Neuronal stem cell (in vitro differentiated cells): ENCODE measurements around the gene DPP8.
"Not testable (repeated sequence)": the region's sequence is repeated elsewhere in the genome, so short reads cannot be mapped to it uniquely, and the experiment has no call there.

Source experiments
- DNase-seq: peaks from one replicate; pipeline ENCODE4 v3.0.0-alpha.2; 2013; ENCODE audit warnings: low spot score
- H2AFZ ChIP-seq: one replicate; pipeline ENCODE4 v1.6.1; 2013; ENCODE audit warnings: mild to moderate bottlenecking, low read length, inconsistent platforms
- H2AK5ac ChIP-seq: 2 replicates; pipeline ENCODE4 v1.6.1; 2013; ENCODE audit warnings: low read depth, mild to moderate bottlenecking, inconsistent platforms, low read length, moderate library complexity, mixed read lengths
- H2BK120ac ChIP-seq: 2 replicates; pipeline ENCODE4 v1.6.1; 2013; ENCODE audit warnings: low read depth, mild to moderate bottlenecking, inconsistent platforms, low read length, moderate library complexity, mixed read lengths
- H2BK12ac ChIP-seq: one replicate; pipeline ENCODE4 v1.6.1; 2013; ENCODE audit warnings: low read length, inconsistent platforms
- H2BK15ac ChIP-seq: 2 replicates; pipeline ENCODE4 v1.6.1; 2013; ENCODE audit warnings: mild to moderate bottlenecking, low read length, inconsistent platforms, mixed read lengths
- H2BK5ac ChIP-seq: one replicate; pipeline ENCODE4 v1.6.1; 2013; ENCODE audit warnings: inconsistent platforms, mild to moderate bottlenecking, low read length, moderate library complexity
- H3K14ac ChIP-seq: one replicate; pipeline ENCODE4 v1.6.1; 2013; ENCODE audit warnings: low read length, inconsistent platforms
- H3K18ac ChIP-seq: 2 replicates; pipeline ENCODE4 v1.6.1; 2013; ENCODE audit warnings: low read length, inconsistent platforms
- H3K23ac ChIP-seq: 2 replicates; pipeline ENCODE4 v1.6.1; 2013; ENCODE audit warnings: low read depth, mild to moderate bottlenecking, mixed read lengths, low read length, inconsistent platforms; ENCODE audit not compliant: poor library complexity
- H3K27ac ChIP-seq: replicated peaks from 3 replicates; pipeline ENCODE4 v1.5.1; 2013; ENCODE audit warnings: low read length, inconsistent platforms
- H3K27me3 ChIP-seq, 3 experiments: 2 replicates each; pipeline ENCODE4 v1.6.1; 2013; ENCODE audit warnings: low read length in 3 of 3, mild to moderate bottlenecking in 2 of 3, inconsistent platforms in 1 of 3, low read depth in 1 of 3, mixed read lengths in 1 of 3, moderate library complexity in 1 of 3; ENCODE audit not compliant: control insufficient read depth in 3 of 3, insufficient read depth in 3 of 3
- H3K36me3 ChIP-seq, 2 donors: replicated peaks in 1 of 2; 2 replicates each; pipeline ENCODE4 v1.6.1; 2013; ENCODE audit warnings: low read length in 2 of 2; ENCODE audit not compliant: control insufficient read depth in 2 of 2, insufficient read depth in 2 of 2
- H3K4ac ChIP-seq: 2 replicates; pipeline ENCODE4 v1.6.1; 2013; ENCODE audit warnings: inconsistent platforms, mild to moderate bottlenecking, low read length, moderate library complexity
- H3K4me1 ChIP-seq, 2 donors: 1 replicate in 1 of 2; 2 replicates in 1 of 2; pipeline ENCODE4 v1.6.1; 2013; ENCODE audit warnings: low read length in 2 of 2, low read depth in 1 of 2; ENCODE audit not compliant: control insufficient read depth in 2 of 2, insufficient read depth in 1 of 2
- H3K4me2 ChIP-seq: one replicate; pipeline ENCODE4 v1.6.1; 2013; ENCODE audit warnings: mild to moderate bottlenecking, low read length, inconsistent platforms; ENCODE audit not compliant: insufficient read depth, poor library complexity, severe bottlenecking
- H3K4me3 ChIP-seq, 2 donors: 2 replicates each; pipeline ENCODE4 v1.5.1; 2013; ENCODE audit warnings: low read length in 2 of 2, mild to moderate bottlenecking in 2 of 2, inconsistent platforms in 1 of 2, moderate library complexity in 1 of 2
- H3K79me1 ChIP-seq: one replicate; pipeline ENCODE4 v1.6.1; 2013; ENCODE audit warnings: low read depth, mild to moderate bottlenecking, inconsistent platforms, low read length, moderate library complexity
- H3K9ac ChIP-seq: one replicate; pipeline ENCODE4 v1.6.1; 2013; ENCODE audit warnings: mild to moderate bottlenecking, low read depth, low read length, inconsistent platforms; ENCODE audit not compliant: poor library complexity
- H3K9me3 ChIP-seq, 2 donors: replicated peaks in 1 of 2; 2 replicates each; pipeline versions ENCODE3 to v1.6.1; 2013; ENCODE audit warnings: low read length in 2 of 2, mild to moderate bottlenecking in 2 of 2, inconsistent platforms in 1 of 2, low read depth in 1 of 2, mixed read lengths in 1 of 2, moderate library complexity in 1 of 2; ENCODE audit not compliant: control insufficient read depth in 2 of 2, insufficient read depth in 1 of 2
- H4K8ac ChIP-seq: one replicate; pipeline ENCODE4 v1.6.1; 2013; ENCODE audit warnings: low read depth, mild to moderate bottlenecking, inconsistent platforms, low read length, moderate library complexity
- H4K91ac ChIP-seq: one replicate; pipeline ENCODE4 v1.6.1; 2013; ENCODE audit warnings: low read length, low read depth, mild to moderate bottlenecking, inconsistent platforms; ENCODE audit not compliant: poor library complexity
- WGBS, 2 donors: extraction: QIAGEN DNeasy Blood & Tissue Kit; methylation state at CpG; one replicate each; pipeline ENCODE4 v1.1.7; 2013; ENCODE audit warnings: missing lambda C conversion rate in 2 of 2, mixed read lengths in 1 of 2; ENCODE audit not compliant: insufficient read length in 2 of 2, insufficient replicate concordance in 1 of 2; ENCODE audit errors: extremely low coverage in 2 of 2; 5-methylcytosine and 5-hydroxymethylcytosine counted together

DPP8 gene

DNA sequence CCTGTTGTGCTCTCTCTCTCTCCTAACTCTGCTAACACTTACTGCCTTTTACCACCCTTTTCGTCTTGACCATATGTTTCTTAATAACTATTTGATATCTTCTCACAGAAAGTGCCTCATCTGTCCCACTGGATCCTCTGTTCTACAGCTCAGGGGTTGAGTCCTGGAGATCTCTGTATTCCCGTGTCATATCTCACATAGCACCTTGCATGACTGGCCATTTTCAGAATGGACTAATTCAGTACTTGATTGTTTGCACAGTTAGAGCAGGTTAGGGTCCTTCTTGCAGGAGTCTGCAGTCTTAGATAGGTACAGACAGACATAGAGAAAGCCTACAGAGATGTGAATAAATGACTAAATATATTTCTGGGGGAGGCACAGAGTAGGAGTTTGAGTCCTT lies 33.7 kb upstream of the DPP8 start:
- H4K91ac ChIP-seq = no peak overlapping the region
- no peak overlapping the region for H3K18ac ChIP-seq
- H3K27ac ChIP-seq = no peak overlapping the region
- no peak overlapping the region for H3K4me3 ChIP-seq
- H2BK5ac ChIP-seq = no peak overlapping the region
- no peak overlapping the region for H2BK12ac ChIP-seq
- no peak overlapping the region for H3K9ac ChIP-seq
- H2BK120ac ChIP-seq = no peak overlapping the region
- H3K36me3 ChIP-seq = peaks cover 18 to 67% of the 10 kb centered on the region in 2 donors
- no peak overlapping the region for H3K4ac ChIP-seq
- H2AFZ ChIP-seq = no peak overlapping the region
- no peaks in the 10 kb centered on the region for H3K27me3 ChIP-seq
- no peak overlapping the region for H3K4me2 ChIP-seq
- peaks cover 8% of the 10 kb centered on the region for H3K79me1 ChIP-seq
- H3K23ac ChIP-seq = no peak overlapping the region
- DNase-seq = no peak
- no peak overlapping the region for H2AK5ac ChIP-seq
- no peak overlapping the region for H4K8ac ChIP-seq
- H3K9me3 ChIP-seq = peaks cover 3 to 5% of the 10 kb centered on the region in 2 donors
- WGBS, 2 donors = no CpG with 5 or more reads among the region's 2 CpGs
- no peaks in the 10 kb centered on the region for H3K4me1 ChIP-seq
- H2BK15ac ChIP-seq = no peak overlapping the region
- H3K14ac ChIP-seq = no peak overlapping the region

DNA sequence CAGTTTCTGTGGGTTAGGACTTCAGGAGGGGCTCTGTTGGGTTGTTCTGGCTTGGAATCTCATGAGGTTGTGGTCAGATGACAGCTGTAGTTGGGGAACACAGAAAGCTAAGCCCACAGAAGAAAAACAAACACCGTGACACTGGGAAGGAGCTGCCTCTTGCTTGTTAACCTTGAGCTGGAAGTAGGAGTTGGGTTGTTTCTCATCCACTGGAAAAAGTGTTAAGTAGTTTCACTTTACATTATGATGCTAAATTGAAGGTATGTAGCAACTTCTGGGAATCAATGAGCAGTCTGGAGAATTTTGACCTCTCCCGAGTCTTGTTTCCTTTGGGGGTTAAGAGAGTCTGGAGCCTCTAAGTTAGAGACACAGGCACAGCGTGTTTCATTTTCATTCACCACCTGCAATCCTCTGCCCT lies 33.2 kb upstream of the DPP8 start:
- no peak overlapping the region for H3K4me2 ChIP-seq
- H3K4ac ChIP-seq = no peak overlapping the region
- WGBS, 2 donors = no CpG with 5 or more reads among the region's 3 CpGs
- no peak overlapping the region for H4K91ac ChIP-seq
- H2BK15ac ChIP-seq = no peak overlapping the region
- H2BK12ac ChIP-seq = no peak overlapping the region
- H3K23ac ChIP-seq = no peak overlapping the region
- H3K18ac ChIP-seq = no peak overlapping the region
- no peak overlapping the region for H2BK120ac ChIP-seq
- no peak overlapping the region for H3K9ac ChIP-seq
- H3K9me3 ChIP-seq = peaks cover 3 to 5% of the 10 kb centered on the region in 2 donors
- H2AFZ ChIP-seq = no peak overlapping the region
- no peak overlapping the region for H3K14ac ChIP-seq
- no peak overlapping the region for H2BK5ac ChIP-seq
- H4K8ac ChIP-seq = no peak overlapping the region
- DNase-seq = no peak
- no peak overlapping the region for H3K27ac ChIP-seq
- H2AK5ac ChIP-seq = no peak overlapping the region
- peaks cover 15 to 62% of the 10 kb centered on the region in 2 donors for H3K36me3 ChIP-seq
- no peaks in the 10 kb centered on the region for H3K27me3 ChIP-seq
- no peak overlapping the region for H3K4me3 ChIP-seq
- H3K79me1 ChIP-seq = peaks cover 8% of the 10 kb centered on the region
- H3K4me1 ChIP-seq = no peaks in the 10 kb centered on the region

DNA sequence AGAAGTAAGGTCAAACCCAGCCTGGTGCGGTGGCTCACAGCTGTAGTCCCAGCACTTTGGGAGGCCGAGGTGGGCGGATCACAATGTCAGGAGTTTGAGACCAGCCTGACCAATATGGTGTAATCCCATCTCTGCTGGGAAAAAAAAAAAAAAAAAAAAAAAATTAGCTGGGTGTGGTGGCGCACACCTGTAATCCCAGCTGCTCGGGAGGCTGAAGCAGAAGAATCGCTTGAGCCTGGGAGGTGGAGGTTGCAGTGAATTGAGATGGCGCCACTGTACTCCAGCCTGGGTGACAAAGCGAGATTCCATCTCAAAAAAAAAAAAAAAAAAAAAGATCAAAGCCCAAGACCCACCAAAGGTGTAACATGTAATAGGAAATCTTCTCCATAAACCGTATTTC lies 31.8 kb upstream of the DPP8 start:
- not testable (repeated sequence) for H3K18ac ChIP-seq, H3K27me3 ChIP-seq, H2AK5ac ChIP-seq, H3K23ac ChIP-seq, H3K14ac ChIP-seq, H3K9me3 ChIP-seq, H3K4me3 ChIP-seq, H2BK12ac ChIP-seq, H4K8ac ChIP-seq, H3K4ac ChIP-seq, DNase-seq, H3K9ac ChIP-seq, H2AFZ ChIP-seq, H3K27ac ChIP-seq, H4K91ac ChIP-seq, H3K4me1 ChIP-seq, H2BK5ac ChIP-seq, H3K4me2 ChIP-seq, H3K79me1 ChIP-seq, H2BK120ac ChIP-seq, H2BK15ac ChIP-seq
- WGBS, 2 donors = no CpG with 5 or more reads among the region's 9 CpGs
- peaks cover 9 to 49% of the 10 kb centered on the region in 2 donors for H3K36me3 ChIP-seq

DNA sequence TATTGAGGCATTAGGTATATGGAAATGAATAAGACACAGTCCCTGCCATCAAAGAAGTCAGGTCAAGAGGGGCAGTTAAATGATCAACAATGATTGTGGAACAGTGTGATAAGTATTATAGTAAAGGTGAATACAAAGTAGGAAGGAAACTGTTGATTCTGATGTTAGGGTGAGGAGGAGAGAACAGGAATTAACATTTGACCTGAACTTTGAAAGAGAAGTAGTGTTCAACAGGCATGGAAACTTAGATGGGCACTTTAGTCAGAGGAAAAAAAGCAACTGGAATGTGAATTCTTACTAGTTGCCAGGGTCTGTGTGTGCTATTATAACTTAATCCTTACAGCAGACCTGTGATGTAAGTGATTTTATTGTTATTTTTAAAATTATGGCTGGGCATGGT lies 30.4 kb upstream of the DPP8 start:
- Histone ChIP-seq H2AFZ (no peak overlapping the region), H3K36me3 (peaks cover 0 to 38% of the 10 kb centered on the region in 2 donors), H3K79me1 (peaks cover 4% of the 10 kb centered on the region), H2BK12ac (no peak overlapping the region), H4K8ac (no peak overlapping the region), H3K9me3 (peaks cover 0 to 5% of the 10 kb centered on the region in 2 donors), H3K18ac (no peak overlapping the region), H3K23ac (no peak overlapping the region), H4K91ac (no peak overlapping the region), H3K4me3 (no peak overlapping the region), H3K14ac (no peak overlapping the region), H3K4me1 (no peaks in the 10 kb centered on the region), H2AK5ac (no peak overlapping the region), H3K27me3 (no peaks in the 10 kb centered on the region), H2BK15ac (no peak overlapping the region), H2BK5ac (no peak overlapping the region), H2BK120ac (no peak overlapping the region), H3K4ac (no peak overlapping the region), H3K9ac (no peak overlapping the region), H3K27ac (no peak overlapping the region), H3K4me2 (no peak overlapping the region)
- no peak for DNase-seq
